ENCODE measurements around the gene NUTM2F. TPM values are rescaled to one million over a fixed set of nuclear protein-coding genes. Genes with fewer than 3 reads are reported as not detected.
"Not testable (repeated sequence)": the region's sequence is repeated elsewhere in the genome, so short reads cannot be mapped to it uniquely, and the experiment has no call there.

Gene NUTM2F
- total RNA-seq, 3 donors from 2014 or later (not counting 1 experiment from before 2014, with no cell fraction given): not detected

GRCh38 chr9:94351901-94352723 is 23.7 kb upstream of the NUTM2F start:
- H3K27me3 Mint-ChIP-seq (ENCODE audit: low read depth in 2 of 2); H3K4me1 Mint-ChIP-seq; H3K4me3 Mint-ChIP-seq; ATAC-seq; H3K27me3 ChIP-seq (ENCODE audit: control insufficient read depth, insufficient read depth, low read length); H3K36me3 ChIP-seq (ENCODE audit: control insufficient read depth, insufficient read depth, low read length); H3K9me3 ChIP-seq (ENCODE audit: control insufficient read depth, insufficient read depth, low read length); intact Hi-C loops (cut with micrococcal nuclease); H3K4me1 ChIP-seq (ENCODE audit: control insufficient read depth, insufficient read depth, low read length); H3K4me3 ChIP-seq (ENCODE audit: low read length); DNase-seq; H3K36me3 Mint-ChIP-seq; H3K27ac ChIP-seq (ENCODE audit: low read length); H3K9me3 Mint-ChIP-seq; H3K27ac Mint-ChIP-seq: not testable (repeated sequence)
- no CpG with 5 or more reads among the region's 4 CpGs for WGBS (ENCODE audit: insufficient coverage)

- H3K27ac ChIP-seq (ENCODE audit: low read length); H3K36me3 ChIP-seq (ENCODE audit: control insufficient read depth, insufficient read depth, low read length); H3K4me1 ChIP-seq (ENCODE audit: control insufficient read depth, insufficient read depth, low read length); H3K4me1 Mint-ChIP-seq; intact Hi-C loops (cut with micrococcal nuclease); H3K4me3 ChIP-seq (ENCODE audit: low read length); H3K27me3 Mint-ChIP-seq (ENCODE audit: low read depth in 2 of 2); H3K27me3 ChIP-seq (ENCODE audit: control insufficient read depth, insufficient read depth, low read length); H3K9me3 Mint-ChIP-seq; H3K27ac Mint-ChIP-seq; H3K4me3 Mint-ChIP-seq; DNase-seq; H3K36me3 Mint-ChIP-seq; ATAC-seq; H3K9me3 ChIP-seq (ENCODE audit: control insufficient read depth, insufficient read depth, low read length): not testable (repeated sequence)
- WGBS (ENCODE audit: insufficient coverage): no CpG with 5 or more reads among the region's 3 CpGs
These were observed 20.3 kb upstream of the NUTM2F start for GRCh38 chr9:94348754-94349153.

DNA sequence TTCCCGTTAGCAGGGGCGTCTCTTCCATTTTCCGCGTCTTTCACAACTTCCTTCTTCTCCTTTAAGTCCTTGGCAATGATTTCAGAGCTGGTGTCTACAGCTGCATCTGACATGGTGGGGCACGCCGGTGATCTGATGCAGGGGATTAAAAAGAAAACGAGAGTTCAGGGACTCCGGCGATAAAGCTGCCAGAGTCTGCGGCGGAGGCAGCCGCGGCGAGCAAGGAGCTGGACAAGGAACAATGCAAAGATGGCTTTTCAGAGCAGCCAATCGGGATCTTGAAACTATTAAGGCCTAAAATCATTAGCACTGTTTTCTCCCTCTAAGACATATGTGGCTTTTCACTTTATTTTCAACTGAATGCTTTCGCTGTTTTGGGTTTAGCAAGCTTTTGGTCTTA is 19.0 kb upstream of the NUTM2F start:
- H3K9me3 Mint-ChIP-seq; H3K36me3 Mint-ChIP-seq; ATAC-seq; H3K9me3 ChIP-seq (ENCODE audit: control insufficient read depth, insufficient read depth, low read length); H3K4me3 Mint-ChIP-seq; H3K27me3 Mint-ChIP-seq (ENCODE audit: low read depth in 2 of 2); intact Hi-C loops (cut with micrococcal nuclease); H3K4me1 Mint-ChIP-seq; DNase-seq; H3K4me3 ChIP-seq (ENCODE audit: low read length); H3K4me1 ChIP-seq (ENCODE audit: control insufficient read depth, insufficient read depth, low read length); H3K36me3 ChIP-seq (ENCODE audit: control insufficient read depth, insufficient read depth, low read length); H3K27me3 ChIP-seq (ENCODE audit: control insufficient read depth, insufficient read depth, low read length); H3K27ac Mint-ChIP-seq; H3K27ac ChIP-seq (ENCODE audit: low read length): not testable (repeated sequence)
- WGBS (ENCODE audit: insufficient coverage): 97% methylated on average over 12 of the region's 16 CpGs

GRCh38 chr9:94341703-94342102 is 13.3 kb upstream of the NUTM2F start:
- H3K9me3 ChIP-seq (ENCODE audit: control insufficient read depth, insufficient read depth, low read length); ATAC-seq; H3K27ac ChIP-seq (ENCODE audit: low read length); H3K4me3 Mint-ChIP-seq; H3K4me1 Mint-ChIP-seq; H3K9me3 Mint-ChIP-seq; H3K36me3 Mint-ChIP-seq; DNase-seq; H3K4me3 ChIP-seq (ENCODE audit: low read length); H3K27me3 Mint-ChIP-seq (ENCODE audit: low read depth in 2 of 2); H3K4me1 ChIP-seq (ENCODE audit: control insufficient read depth, insufficient read depth, low read length); intact Hi-C loops (cut with micrococcal nuclease); H3K27me3 ChIP-seq (ENCODE audit: control insufficient read depth, insufficient read depth, low read length); H3K27ac Mint-ChIP-seq; H3K36me3 ChIP-seq (ENCODE audit: control insufficient read depth, insufficient read depth, low read length): not testable (repeated sequence)
- no CpG with 5 or more reads among the region's 2 CpGs for WGBS (ENCODE audit: insufficient coverage)

DNA sequence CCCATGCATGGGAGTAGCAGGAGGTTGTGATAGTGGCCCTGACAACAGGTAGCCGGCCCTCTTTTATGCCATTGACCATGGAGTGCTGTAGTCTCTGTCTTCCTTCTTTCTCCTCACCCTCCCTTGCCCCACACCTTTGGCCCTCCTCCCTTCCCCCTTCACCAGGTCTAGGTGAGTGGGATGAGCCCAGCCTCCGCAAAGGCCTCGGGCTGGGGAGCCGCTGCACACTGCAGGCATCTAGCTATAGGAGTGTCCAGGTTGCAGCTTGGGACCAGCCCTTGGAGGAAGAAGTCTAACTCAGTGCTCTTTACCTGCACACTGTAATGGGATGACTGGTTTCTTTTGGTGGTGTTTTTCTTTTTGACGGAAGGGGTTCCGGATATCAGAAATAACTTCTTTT is 12.3 kb upstream of the NUTM2F start:
- H3K36me3 ChIP-seq (ENCODE audit: control insufficient read depth, insufficient read depth, low read length); H3K27ac ChIP-seq (ENCODE audit: low read length); H3K27ac Mint-ChIP-seq; intact Hi-C loops (cut with micrococcal nuclease); H3K36me3 Mint-ChIP-seq; H3K9me3 ChIP-seq (ENCODE audit: control insufficient read depth, insufficient read depth, low read length); H3K27me3 ChIP-seq (ENCODE audit: control insufficient read depth, insufficient read depth, low read length); H3K4me3 Mint-ChIP-seq; H3K4me3 ChIP-seq (ENCODE audit: low read length); H3K9me3 Mint-ChIP-seq; ATAC-seq; H3K4me1 ChIP-seq (ENCODE audit: control insufficient read depth, insufficient read depth, low read length); DNase-seq; H3K4me1 Mint-ChIP-seq; H3K27me3 Mint-ChIP-seq (ENCODE audit: low read depth in 2 of 2): not testable (repeated sequence)
- WGBS (ENCODE audit: insufficient coverage): 75% methylated on average over 2 of the region's 6 CpGs

DNA sequence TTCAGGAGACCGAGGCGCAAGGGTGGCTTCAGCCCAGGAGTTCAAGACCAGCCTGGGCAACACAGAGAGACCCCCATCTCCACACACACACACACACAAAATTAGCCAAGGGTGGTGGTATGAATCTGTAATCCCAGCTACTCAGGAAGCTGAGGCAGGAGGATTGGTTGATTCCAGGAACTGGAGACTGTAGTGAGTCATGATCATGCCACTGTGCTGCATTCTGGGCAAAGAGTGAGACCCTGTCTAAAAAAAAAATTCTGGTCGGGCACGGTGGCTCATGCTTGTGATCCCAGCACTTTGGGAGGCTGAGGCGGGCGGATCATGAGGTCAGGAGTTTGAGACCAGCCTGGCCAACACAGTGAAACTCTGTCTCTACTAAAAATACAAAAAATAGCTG is 11.2 kb upstream of the NUTM2F start:
- H3K4me3 ChIP-seq (ENCODE audit: low read length); H3K4me1 ChIP-seq (ENCODE audit: control insufficient read depth, insufficient read depth, low read length); intact Hi-C loops (cut with micrococcal nuclease); H3K27ac Mint-ChIP-seq; ATAC-seq; H3K27ac ChIP-seq (ENCODE audit: low read length); DNase-seq; H3K36me3 Mint-ChIP-seq; H3K36me3 ChIP-seq (ENCODE audit: control insufficient read depth, insufficient read depth, low read length); H3K9me3 Mint-ChIP-seq; H3K27me3 ChIP-seq (ENCODE audit: control insufficient read depth, insufficient read depth, low read length); H3K9me3 ChIP-seq (ENCODE audit: control insufficient read depth, insufficient read depth, low read length); H3K27me3 Mint-ChIP-seq (ENCODE audit: low read depth in 2 of 2); H3K4me1 Mint-ChIP-seq; H3K4me3 Mint-ChIP-seq: not testable (repeated sequence)
- 74% methylated on average over 2 of the region's 6 CpGs for WGBS (ENCODE audit: insufficient coverage)

- H3K36me3 ChIP-seq (ENCODE audit: control insufficient read depth, insufficient read depth, low read length); H3K4me1 Mint-ChIP-seq; H3K36me3 Mint-ChIP-seq; DNase-seq; H3K4me3 Mint-ChIP-seq; H3K4me1 ChIP-seq (ENCODE audit: control insufficient read depth, insufficient read depth, low read length); intact Hi-C loops (cut with micrococcal nuclease); H3K9me3 Mint-ChIP-seq; H3K27me3 Mint-ChIP-seq (ENCODE audit: low read depth in 2 of 2); H3K9me3 ChIP-seq (ENCODE audit: control insufficient read depth, insufficient read depth, low read length); H3K4me3 ChIP-seq (ENCODE audit: low read length); ATAC-seq; H3K27ac ChIP-seq (ENCODE audit: low read length); H3K27ac Mint-ChIP-seq; H3K27me3 ChIP-seq (ENCODE audit: control insufficient read depth, insufficient read depth, low read length): not testable (repeated sequence)
- 91% methylated on average over 3 of the region's 7 CpGs for WGBS (ENCODE audit: insufficient coverage)
These were observed 10.3 kb upstream of the NUTM2F start for GRCh38 chr9:94338723-94339122.

- H3K9me3 ChIP-seq (ENCODE audit: control insufficient read depth, insufficient read depth, low read length); ATAC-seq; H3K27ac Mint-ChIP-seq; H3K9me3 Mint-ChIP-seq; H3K4me3 Mint-ChIP-seq; H3K4me1 Mint-ChIP-seq; H3K36me3 ChIP-seq (ENCODE audit: control insufficient read depth, insufficient read depth, low read length); DNase-seq; H3K27me3 Mint-ChIP-seq (ENCODE audit: low read depth in 2 of 2); H3K4me1 ChIP-seq (ENCODE audit: control insufficient read depth, insufficient read depth, low read length); H3K27ac ChIP-seq (ENCODE audit: low read length); H3K36me3 Mint-ChIP-seq; H3K4me3 ChIP-seq (ENCODE audit: low read length); H3K27me3 ChIP-seq (ENCODE audit: control insufficient read depth, insufficient read depth, low read length); intact Hi-C loops (cut with micrococcal nuclease): not testable (repeated sequence)
- 89% methylated on average over 3 of the region's 4 CpGs for WGBS (ENCODE audit: insufficient coverage)
These were observed 8.0 kb upstream of the NUTM2F start for GRCh38 chr9:94336445-94336844.

Data from natural killer cell (primary cell).